ACC112 (cell line): ENCODE results near the gene METTL23.

Experiments
- H2AFZ ChIP-seq: fragments of 200-600 bp; sonication (generic); one replicate; pipeline ENCODE4 v1.6.0; 2017; ENCODE audit warnings: antibody characterized with exemption, low read length; ENCODE audit not compliant: unreplicated experiment
- H3K27ac ChIP-seq: fragments of 200-600 bp; sonication (generic); 2 replicates; pipeline ENCODE4 v1.5.1; 2014; ENCODE audit warnings: low read depth, mild to moderate bottlenecking, antibody characterized with exemption, low read length, moderate library complexity
- H3K27me3 ChIP-seq: fragments of 200-600 bp; sonication (generic); 2 replicates; pipeline ENCODE4 v1.6.1; 2014; ENCODE audit warnings: mild to moderate bottlenecking, antibody characterized with exemption, low read length, moderate library complexity, mixed read lengths; ENCODE audit not compliant: insufficient read depth
- H3K36me3 ChIP-seq: fragments of 200-600 bp; sonication (generic); 2 replicates; pipeline ENCODE4 v1.6.1; 2016; ENCODE audit warnings: mild to moderate bottlenecking, antibody characterized with exemption, low read length, moderate library complexity, mixed read lengths; ENCODE audit not compliant: insufficient read depth
- H3K4me1 ChIP-seq: fragments of 200-600 bp; sonication (generic); one replicate; pipeline ENCODE4 v1.6.1; 2016; ENCODE audit warnings: low read length, mixed read lengths; ENCODE audit not compliant: insufficient read depth, unreplicated experiment, control insufficient read depth
- H3K4me3 ChIP-seq: fragments of 200-600 bp; sonication (generic); 2 replicates; pipeline ENCODE4 v1.5.1; 2014; ENCODE audit warnings: mild to moderate bottlenecking, low read depth, low read length
- H3K79me2 ChIP-seq: fragments of 200-600 bp; sonication (generic); one replicate; pipeline ENCODE4 v1.6.0; 2016; ENCODE audit warnings: low read length; ENCODE audit not compliant: control insufficient read depth, unreplicated experiment, insufficient read depth

The METTL23 gene

GRCh38 chr17:76685366-76685765 is 41.3 kb upstream of the METTL23 start:
- Histone ChIP-seq H3K4me3 (no peak overlapping the region), H3K27me3 (no peaks in the 10 kb centered on the region), H3K27ac (no peak overlapping the region), H3K36me3 (0 out of 2 replicates have a peak, but pooled peaks cover 4% of the 10 kb centered on the region), H2AFZ (no peak overlapping the region), H3K79me2 (peaks cover 6% of the 10 kb centered on the region), H3K4me1 (peaks cover 47% of the 10 kb centered on the region)

- no peak overlapping the region for H3K27ac ChIP-seq
- peaks cover 11% of the 10 kb centered on the region for H3K79me2 ChIP-seq
- 0 out of 2 replicates have a peak, but pooled peaks cover 4% of the 10 kb centered on the region for H3K36me3 ChIP-seq
- peaks cover 47% of the 10 kb centered on the region for H3K4me1 ChIP-seq
- H3K4me3 ChIP-seq = no peak overlapping the region
- no peaks in the 10 kb centered on the region for H3K27me3 ChIP-seq
- no peak overlapping the region for H2AFZ ChIP-seq
These were observed 40.8 kb upstream of the METTL23 start for GRCh38 chr17:76685846-76686245.

DNA sequence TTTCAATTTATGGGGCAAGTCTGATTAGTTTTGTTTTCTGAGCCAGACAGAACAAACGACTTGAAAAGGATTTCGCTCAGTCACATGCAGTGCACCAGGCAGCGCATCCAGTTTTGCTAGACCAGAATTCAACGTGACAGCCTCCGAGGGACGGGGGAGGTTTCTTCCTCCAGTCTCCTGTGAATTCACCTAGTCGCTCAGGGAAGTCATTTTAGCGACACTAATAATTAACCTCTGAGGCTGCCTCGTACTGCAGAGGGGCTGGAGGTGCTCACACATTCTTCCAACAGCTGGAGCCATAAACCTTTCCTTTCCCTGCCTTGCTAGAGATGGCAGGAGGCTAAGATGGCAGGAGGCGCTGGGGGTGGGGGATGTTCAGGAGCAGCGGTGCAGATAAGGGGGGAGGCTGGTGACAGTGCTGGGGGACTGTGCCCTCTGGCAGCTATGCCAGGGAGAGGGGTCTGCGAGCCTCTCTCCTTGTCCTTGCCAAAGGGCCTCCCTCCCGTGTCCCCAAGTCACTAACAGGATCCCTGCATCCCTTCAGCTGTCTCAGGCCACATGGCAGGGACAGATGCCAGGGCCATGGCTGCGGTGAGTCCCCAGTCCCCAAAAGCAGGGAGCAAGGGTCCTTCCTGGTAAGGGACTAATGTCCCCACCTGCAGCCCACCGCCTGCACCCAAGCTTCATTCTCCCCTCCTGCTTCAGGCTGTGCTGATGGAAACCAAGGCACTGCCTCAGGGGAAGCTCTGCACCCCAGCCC is 39.9 kb upstream of the METTL23 start:
- H3K4me1 ChIP-seq = peaks cover 43% of the 10 kb centered on the region
- no peaks in the 10 kb centered on the region for H3K27me3 ChIP-seq
- H3K27ac ChIP-seq = no peak overlapping the region; the same call in 1 of the 2 replicates
- H2AFZ ChIP-seq = no peak overlapping the region
- H3K4me3 ChIP-seq = no peak overlapping the region
- peaks cover 19% of the 10 kb centered on the region for H3K79me2 ChIP-seq
- H3K36me3 ChIP-seq = 0 out of 2 replicates have a peak, but pooled peaks cover 4% of the 10 kb centered on the region

DNA sequence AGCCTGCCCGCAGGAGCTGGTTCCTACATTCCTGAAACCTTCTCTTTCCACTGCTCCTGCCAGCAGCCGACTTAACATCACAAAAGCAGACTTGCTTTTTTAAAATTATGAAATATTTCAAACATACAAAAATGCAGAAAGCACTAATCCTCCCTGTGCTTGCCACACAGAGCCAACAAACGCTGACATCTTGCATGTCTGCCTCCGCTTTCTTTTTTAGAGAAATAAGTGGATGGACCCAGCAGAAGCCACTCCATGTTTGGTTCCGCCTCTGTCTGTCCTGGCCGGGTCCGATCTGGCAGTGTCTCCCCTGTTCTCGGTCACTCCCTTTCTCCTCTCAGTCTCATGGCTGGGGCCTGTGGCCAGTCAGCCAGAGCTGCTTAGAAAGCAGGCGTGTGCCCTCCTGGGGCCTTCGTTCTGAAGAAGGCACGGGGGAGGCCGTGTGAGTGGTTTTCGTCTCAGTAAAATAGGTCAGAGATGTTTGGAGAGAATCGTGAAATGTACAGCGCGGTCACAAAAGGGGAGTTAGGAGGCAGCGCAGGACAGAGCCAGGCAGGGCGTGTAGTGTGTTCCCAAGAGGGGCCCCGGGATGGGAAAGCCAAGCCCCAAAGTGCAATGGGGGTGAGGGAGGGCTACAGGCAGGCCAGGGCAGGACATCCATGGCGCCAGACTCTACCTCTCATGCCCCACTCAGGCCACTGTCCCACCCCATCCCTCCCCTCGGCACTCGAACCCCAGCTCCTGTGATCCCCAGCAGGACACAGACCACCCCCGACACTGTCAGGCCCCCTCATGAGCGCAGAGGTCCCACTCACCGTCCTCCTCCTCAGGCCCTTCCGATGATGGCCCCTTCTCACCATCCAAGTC is 39.1 kb upstream of the METTL23 start:
- H3K4me1 ChIP-seq = peaks cover 35% of the 10 kb centered on the region
- peaks cover 26% of the 10 kb centered on the region for H3K79me2 ChIP-seq
- H3K27ac ChIP-seq = peak overlapping the region; percentile 90
- no peaks in the 10 kb centered on the region for H3K27me3 ChIP-seq
- no peak overlapping the region for H3K4me3 ChIP-seq
- H2AFZ ChIP-seq = no peak overlapping the region
- H3K36me3 ChIP-seq = 0 out of 2 replicates have a peak, but pooled peaks cover 4% of the 10 kb centered on the region

- H3K36me3 ChIP-seq = 0 out of 2 replicates have a peak, but pooled peaks cover 4% of the 10 kb centered on the region
- H3K79me2 ChIP-seq = peaks cover 29% of the 10 kb centered on the region
- H3K4me3 ChIP-seq = peak overlapping the region; percentile 8; the same call in 1 of the 2 replicates
- H3K4me1 ChIP-seq = peaks cover 34% of the 10 kb centered on the region
- H3K27ac ChIP-seq = peak overlapping the region; percentile 90
- no peak overlapping the region for H2AFZ ChIP-seq
- no peaks in the 10 kb centered on the region for H3K27me3 ChIP-seq
These were observed 38.4 kb upstream of the METTL23 start for GRCh38 chr17:76688165-76688622.

DNA sequence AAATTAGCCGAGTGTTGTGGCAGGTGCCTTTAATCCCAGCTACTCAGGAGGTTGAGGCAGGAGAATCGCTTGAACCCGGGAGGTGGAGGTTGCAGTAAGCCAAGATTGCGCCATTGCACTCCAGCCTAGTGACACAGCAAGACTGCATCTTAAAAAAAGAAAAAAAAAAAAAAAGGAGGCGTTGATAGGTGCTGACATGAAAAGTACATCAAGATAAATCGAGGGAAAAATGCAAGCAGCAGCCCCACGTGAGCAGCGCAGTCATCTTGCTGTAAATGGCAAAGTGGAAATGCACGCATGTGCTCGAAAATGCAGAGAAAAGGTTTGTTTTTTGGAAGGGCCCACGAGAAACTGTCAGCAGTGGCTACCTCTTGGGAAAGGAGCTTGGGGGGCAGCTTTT is 36.8 kb upstream of the METTL23 start:
- Histone ChIP-seq H3K79me2 (peaks cover 37% of the 10 kb centered on the region), H3K4me1 (peaks cover 42% of the 10 kb centered on the region)

DNA sequence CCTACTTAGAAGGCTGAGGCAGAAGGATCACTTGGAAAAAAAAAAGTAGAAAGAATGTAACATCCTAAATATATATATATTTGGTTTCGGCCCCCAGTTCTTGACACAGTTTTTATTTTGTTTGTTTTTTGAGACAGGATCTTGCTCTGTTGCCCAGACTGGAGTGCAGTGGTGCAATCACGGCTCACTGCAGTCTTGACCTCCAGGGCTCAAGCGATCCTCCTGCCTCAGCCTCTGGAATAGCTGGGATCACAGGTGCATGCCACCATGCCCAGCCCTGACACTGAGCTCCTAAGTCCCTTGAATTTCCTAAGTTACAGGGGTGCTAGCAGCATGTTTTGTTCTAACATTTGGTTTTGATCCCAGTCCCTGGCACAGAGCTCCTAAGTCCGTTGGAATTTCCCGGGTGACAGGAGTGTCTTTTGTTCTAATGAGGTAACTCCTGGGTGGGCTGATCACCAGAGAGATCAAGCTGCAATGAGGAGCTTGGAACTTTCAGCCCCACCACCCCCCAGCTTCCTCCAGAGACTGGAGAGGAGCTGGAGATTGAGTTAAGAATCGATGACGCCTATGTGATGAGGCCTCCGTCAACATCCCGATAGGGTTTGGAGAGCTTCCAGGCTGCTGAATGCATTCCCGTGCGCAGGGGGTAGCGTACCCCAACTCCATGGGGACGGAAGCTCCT is 35.9 kb upstream of the METTL23 start:
- H3K4me1 ChIP-seq = peaks cover 47% of the 10 kb centered on the region
- H2AFZ ChIP-seq = no peak overlapping the region

More for the DNA sequence above, 36.8 kb upstream of the METTL23 start:
- no peaks in the 10 kb centered on the region for H3K27me3 ChIP-seq
- no peak overlapping the region for H3K4me3 ChIP-seq
- H3K36me3 ChIP-seq = no peaks in the 10 kb centered on the region
- peak overlapping the region; percentile 90; the same call in 1 of the 2 replicates for H3K27ac ChIP-seq
- no peak overlapping the region for H2AFZ ChIP-seq

GRCh38 chr17:76691379-76692191 is 35.1 kb upstream of the METTL23 start:
- H3K4me3 ChIP-seq = no peak overlapping the region
- H3K36me3 ChIP-seq = no peaks in the 10 kb centered on the region
- H3K79me2 ChIP-seq = peaks cover 53% of the 10 kb centered on the region
- no peak overlapping the region for H2AFZ ChIP-seq
- H3K27ac ChIP-seq = no peak overlapping the region
- H3K27me3 ChIP-seq = no peaks in the 10 kb centered on the region
- peaks cover 50% of the 10 kb centered on the region for H3K4me1 ChIP-seq

More for the DNA sequence above, 35.9 kb upstream of the METTL23 start:
- Histone ChIP-seq H3K36me3 (no peaks in the 10 kb centered on the region), H3K27ac (no peak overlapping the region), H3K4me3 (no peak overlapping the region), H3K27me3 (no peaks in the 10 kb centered on the region), H3K79me2 (peaks cover 45% of the 10 kb centered on the region)

GRCh38 chr17:76695059-76695831 is 31.4 kb upstream of the METTL23 start:
- peak overlapping the region; percentile 43; the same call in 1 of the 2 replicates for H3K4me3 ChIP-seq
- no peaks in the 10 kb centered on the region for H3K36me3 ChIP-seq
- no peak overlapping the region for H2AFZ ChIP-seq
- H3K79me2 ChIP-seq = peaks cover 83% of the 10 kb centered on the region
- H3K4me1 ChIP-seq = peaks cover 57% of the 10 kb centered on the region
- H3K27ac ChIP-seq = no peak overlapping the region
- H3K27me3 ChIP-seq = no peaks in the 10 kb centered on the region
